ENCODE results near the gene MBD2. TPM values are rescaled to one million over a fixed set of nuclear protein-coding genes. Genes with fewer than 3 reads are reported as not detected.

Gene MBD2
- total and polyA plus RNA-seq, 2 donors (not counting 1 experiment from before 2014, with no cell fraction given), result 53.0 to 134 TPM

DNA sequence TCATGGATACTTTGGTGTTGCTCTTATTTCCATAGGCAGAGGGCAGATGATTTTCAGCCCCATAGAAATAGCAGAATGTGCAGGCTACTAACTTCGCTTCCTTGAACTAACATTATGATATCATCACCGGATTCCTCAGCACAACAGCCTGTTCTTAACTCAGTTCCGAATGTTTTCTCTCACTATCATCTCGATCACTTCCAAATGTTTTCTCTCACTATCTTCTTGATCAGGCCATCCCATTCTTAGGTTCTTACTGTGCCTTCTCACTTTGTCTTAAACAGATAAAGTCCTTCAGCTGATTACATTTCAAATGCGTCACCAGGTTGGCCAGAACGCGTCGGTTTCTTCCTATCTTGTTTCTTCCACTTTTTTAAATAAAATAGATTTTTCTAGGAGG lies 11.4 kb upstream of the MBD2 start:
- Mint-ChIP-seq H3K9me3 (ENCODE audit: insufficient read depth) (no peaks in the 10 kb centered on the region), H3K27me3 (no peaks in the 10 kb centered on the region), H3K27ac (no peak overlapping the region), H3K4me3 (no peak overlapping the region), H3K4me1 (peaks cover 6% of the 10 kb centered on the region)
- H3K4me3 ChIP-seq (ENCODE audit: control extremely low read depth in 1 of 5, extremely low read depth in 1 of 5, insufficient read depth in 1 of 5, low read depth in 2 of 5, low read length in 4 of 5), result no peak overlapping the region
- H3K9ac ChIP-seq (ENCODE audit: low read length), result no peak overlapping the region
- no peak overlapping the region for H3K27ac ChIP-seq (ENCODE audit: low read length in 2 of 2)
- intact Hi-C loops (cut with micrococcal nuclease), result no loop called here
- H3K36me3 ChIP-seq (replicated peaks in 1 of 2; ENCODE audit: control extremely low read depth in 1 of 2, control insufficient read depth in 1 of 2, extremely low read depth in 1 of 2, insufficient read depth in 2 of 2, low read length in 1 of 2), result no peaks in the 10 kb centered on the region
- no peaks in the 10 kb centered on the region for H3K79me2 ChIP-seq (ENCODE audit: control insufficient read depth, insufficient read depth, low read length)
- no peaks in the 10 kb centered on the region for H3K27me3 ChIP-seq (replicated peaks in 1 of 4; ENCODE audit: control extremely low read depth in 1 of 4, control insufficient read depth in 3 of 4, insufficient read depth in 4 of 4, low read length in 3 of 4)
- peaks cover 0 to 4% of the 10 kb centered on the region in 2 donors for H3K4me1 ChIP-seq (ENCODE audit: control insufficient read depth in 2 of 2, insufficient read depth in 2 of 2, low read length in 2 of 2)
- no peak overlapping the region for H2AFZ ChIP-seq (ENCODE audit: insufficient read depth, low read depth, low read length, poor library complexity, severe bottlenecking)
- POLR2A ChIA-PET, result no interaction called here
- no peak overlapping the region for H3K4me2 ChIP-seq (replicated peaks; ENCODE audit: low read depth, low read length, poor library complexity, severe bottlenecking)
- H4K20me1 ChIP-seq (ENCODE audit: control insufficient read depth, insufficient read depth, low read length, poor library complexity, severe bottlenecking), result no peaks in the 10 kb centered on the region
- CTCF ChIA-PET, result interaction anchor here (1.3 kb wide), 1 partner anchor 12 kb away, joined by 3 read pairs; no protein-coding TSS in a partner anchor
- DNase-seq (no peak), ATAC-seq (ENCODE audit: low read depth) (no peak)
- H3K9me3 ChIP-seq (ENCODE audit: control extremely low read depth in 1 of 3, control insufficient read depth in 2 of 3, insufficient read depth in 1 of 3, low read length in 2 of 3), result no peaks in the 10 kb centered on the region
- TF ChIP-seq EZH2 (IDR thresholded peaks at IDR 0.05; ENCODE audit: borderline replicate concordance, insufficient read depth, low read depth, low read length, poor library complexity, severe bottlenecking), result no peak
- TF ChIP-seq, protein P1, sequence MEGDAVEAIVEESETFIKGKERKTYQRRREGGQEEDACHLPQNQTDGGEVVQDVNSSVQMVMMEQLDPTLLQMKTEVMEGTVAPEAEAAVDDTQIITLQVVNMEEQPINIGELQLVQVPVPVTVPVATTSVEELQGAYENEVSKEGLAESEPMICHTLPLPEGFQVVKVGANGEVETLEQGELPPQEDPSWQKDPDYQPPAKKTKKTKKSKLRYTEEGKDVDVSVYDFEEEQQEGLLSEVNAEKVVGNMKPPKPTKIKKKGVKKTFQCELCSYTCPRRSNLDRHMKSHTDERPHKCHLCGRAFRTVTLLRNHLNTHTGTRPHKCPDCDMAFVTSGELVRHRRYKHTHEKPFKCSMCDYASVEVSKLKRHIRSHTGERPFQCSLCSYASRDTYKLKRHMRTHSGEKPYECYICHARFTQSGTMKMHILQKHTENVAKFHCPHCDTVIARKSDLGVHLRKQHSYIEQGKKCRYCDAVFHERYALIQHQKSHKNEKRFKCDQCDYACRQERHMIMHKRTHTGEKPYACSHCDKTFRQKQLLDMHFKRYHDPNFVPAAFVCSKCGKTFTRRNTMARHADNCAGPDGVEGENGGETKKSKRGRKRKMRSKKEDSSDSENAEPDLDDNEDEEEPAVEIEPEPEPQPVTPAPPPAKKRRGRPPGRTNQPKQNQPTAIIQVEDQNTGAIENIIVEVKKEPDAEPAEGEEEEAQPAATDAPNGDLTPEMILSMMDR (IDR thresholded peaks at IDR 0.05), result no peak
- 97% methylated on average over 4 of the region's 8 CpGs for WGBS (ENCODE audit: insufficient coverage)

DNA sequence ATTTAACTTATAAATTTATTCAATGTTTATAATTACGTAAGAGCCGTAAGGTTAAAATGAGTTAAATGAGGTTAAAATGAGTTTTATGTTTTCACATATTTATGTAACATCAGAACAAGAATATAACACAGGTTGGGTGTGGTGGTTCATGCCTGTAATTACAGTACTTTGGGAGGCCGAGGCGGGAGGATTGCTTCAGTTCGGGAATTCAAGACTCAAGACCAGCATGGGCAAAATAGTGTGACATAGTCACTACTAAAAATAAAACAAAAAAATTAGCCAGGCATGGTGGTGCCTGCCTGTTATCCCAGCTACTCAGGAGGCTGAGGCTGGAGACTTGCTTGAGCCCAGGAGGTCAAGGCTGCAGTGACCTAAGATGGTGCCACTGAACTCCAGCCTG lies 9.3 kb upstream of the MBD2 start:
- ChIA-PET CTCF (no interaction called here), POLR2A (no interaction called here)
- Mint-ChIP-seq H3K27me3 (no peaks in the 10 kb centered on the region), H3K4me1 (peaks cover 3% of the 10 kb centered on the region), H3K4me3 (no peak overlapping the region), H3K27ac (no peak overlapping the region), H3K9me3 (ENCODE audit: insufficient read depth) (no peaks in the 10 kb centered on the region)
- no peaks in the 10 kb centered on the region for H3K9me3 ChIP-seq (ENCODE audit: control extremely low read depth in 1 of 3, control insufficient read depth in 2 of 3, insufficient read depth in 1 of 3, low read length in 2 of 3)
- intact Hi-C loops (cut with micrococcal nuclease), result no loop called here
- TF ChIP-seq, protein P1 (IDR thresholded peaks at IDR 0.05), result no peak
- no peak for TF ChIP-seq EZH2 (IDR thresholded peaks at IDR 0.05; ENCODE audit: borderline replicate concordance, insufficient read depth, low read depth, low read length, poor library complexity, severe bottlenecking)
- no peaks in the 10 kb centered on the region for H3K27me3 ChIP-seq (replicated peaks in 1 of 4; ENCODE audit: control extremely low read depth in 1 of 4, control insufficient read depth in 3 of 4, insufficient read depth in 4 of 4, low read length in 3 of 4)
- H3K79me2 ChIP-seq (ENCODE audit: control insufficient read depth, insufficient read depth, low read length), result no peaks in the 10 kb centered on the region
- no peak overlapping the region for H3K4me3 ChIP-seq (ENCODE audit: control extremely low read depth in 1 of 5, extremely low read depth in 1 of 5, insufficient read depth in 1 of 5, low read depth in 2 of 5, low read length in 4 of 5)
- ATAC-seq (ENCODE audit: low read depth) (no peak), DNase-seq (no peak)
- H3K4me2 ChIP-seq (replicated peaks; ENCODE audit: low read depth, low read length, poor library complexity, severe bottlenecking), result no peak overlapping the region
- H2AFZ ChIP-seq (ENCODE audit: insufficient read depth, low read depth, low read length, poor library complexity, severe bottlenecking), result no peak overlapping the region
- H3K9ac ChIP-seq (ENCODE audit: low read length), result no peak overlapping the region
- 100% methylated on average over 1 of the region's 5 CpGs for WGBS (ENCODE audit: insufficient coverage)
- H3K27ac ChIP-seq (ENCODE audit: low read length in 2 of 2), result no peak overlapping the region
- no peaks in the 10 kb centered on the region for H3K36me3 ChIP-seq (replicated peaks in 1 of 2; ENCODE audit: control extremely low read depth in 1 of 2, control insufficient read depth in 1 of 2, extremely low read depth in 1 of 2, insufficient read depth in 2 of 2, low read length in 1 of 2)
- no peaks in the 10 kb centered on the region for H3K4me1 ChIP-seq (ENCODE audit: control insufficient read depth in 2 of 2, insufficient read depth in 2 of 2, low read length in 2 of 2)
- H4K20me1 ChIP-seq (ENCODE audit: control insufficient read depth, insufficient read depth, low read length, poor library complexity, severe bottlenecking), result no peaks in the 10 kb centered on the region
